GM12878 (cell line): ENCODE data around the gene ATP2C1. TPM values are rescaled to one million over a fixed set of nuclear protein-coding genes. Genes with fewer than 3 reads are reported as not detected.

Experiments
- ATAC-seq: fragments of 200-7000 bp; cut with Tn5 transposase; 3 replicates; pipeline ENCODE4 v1.9.1; 2020; ENCODE audit warnings: mild to moderate bottlenecking, moderate library complexity
- BruUV-seq: library from RNA; stranded (reverse); fragments of 400-500 nt; replicated peaks from 2 replicates; lab custom pipeline; 2021; lab: Mats Ljungman, UMichigan
- CTCF ChIA-PET: fragments of 300-600 bp; sonication (Branson Sonifier 250); formaldehyde crosslinking; extraction: SDS; loops from one replicate; lab custom pipeline; 2021; ENCODE audit warnings: inconsistent platforms; lab: Yijun Ruan, JAX
- POLR2A ChIA-PET: fragments of 350-600 bp; formaldehyde crosslinking; extraction: SDS; loops from one replicate; lab custom pipeline; 2021; ENCODE audit warnings: inconsistent platforms; lab: Charles Lee
- RAD21 ChIA-PET: fragments of 300-600 bp; sonication (Branson Sonifier 250); formaldehyde crosslinking; loops from one replicate; lab custom pipeline; 2023; ENCODE audit warnings: antibody characterized with exemption; ENCODE audit not compliant: unreplicated experiment; lab: Charles Lee
- SMC1A ChIA-PET: fragments of 300-600 bp; sonication (Branson Sonifier 250); formaldehyde crosslinking; loops from one replicate; lab custom pipeline; 2023; ENCODE audit not compliant: unreplicated experiment, uncharacterized antibody; lab: Charles Lee
- DNase-seq: peaks from one replicate; pipeline ENCODE4 v3.0.0-alpha.2; 2011; ENCODE audit warnings: low read depth, low spot score
- FAIRE-seq: peaks from 3 replicates; lab custom pipeline; 2011; peaks lifted over from hg19 to GRCh38; lab: Jason Lieb, UNC
- H2AFZ ChIP-seq: 2 replicates; pipeline ENCODE4 v1.6.0; 2011; ENCODE audit warnings: low read depth, low read length, control low read depth; ENCODE audit not compliant: control insufficient read depth
- H3K27ac ChIP-seq: 2 replicates; pipeline ENCODE4 v1.5.1; 2011; ENCODE audit warnings: control low read depth; ENCODE audit not compliant: control insufficient read depth, insufficient read depth
- H3K27me3 ChIP-seq, 2 experiments: replicated peaks in 1 of 2; 2 replicates each; pipeline versions ENCODE4 v1.6.0 to v1.6.1; 2011; ENCODE audit warnings: low read length in 1 of 2; ENCODE audit not compliant: control insufficient read depth in 2 of 2, insufficient read depth in 2 of 2
- H3K36me3 ChIP-seq, 2 experiments: 2 replicates each; pipeline ENCODE4 v1.5.1; 2011; ENCODE audit warnings: low read length in 1 of 2; ENCODE audit not compliant: control insufficient read depth in 2 of 2, insufficient read depth in 2 of 2
- H3K4me1 ChIP-seq: 2 replicates; pipeline ENCODE4 v1.6.1; 2011; ENCODE audit warnings: mild to moderate bottlenecking, low read length, moderate library complexity, mixed read lengths; ENCODE audit not compliant: control insufficient read depth, insufficient read depth
- H3K4me2 ChIP-seq: 2 replicates; pipeline ENCODE4 v1.6.0; 2011; ENCODE audit warnings: control low read depth; ENCODE audit not compliant: control insufficient read depth, insufficient read depth
- H3K4me3 ChIP-seq: fragments of 200-600 bp; sonication (generic); 2 replicates; pipeline ENCODE4 v1.5.1; 2016
- H3K79me2 ChIP-seq: 2 replicates; pipeline ENCODE4 v1.6.0; 2011; ENCODE audit warnings: low read length; ENCODE audit not compliant: control insufficient read depth, insufficient read depth
- H3K9ac ChIP-seq: 2 replicates; pipeline ENCODE4 v1.8.0; 2011; ENCODE audit warnings: low read length, control low read depth, mixed read lengths; ENCODE audit not compliant: control insufficient read depth, insufficient read depth
- H3K9me3 ChIP-seq: replicated peaks from 3 replicates; pipeline ENCODE4 v1.5.1; 2011; ENCODE audit warnings: mild to moderate bottlenecking, low read length; ENCODE audit not compliant: control insufficient read depth, insufficient read depth
- H4K20me1 ChIP-seq: 2 replicates; pipeline ENCODE4 v1.6.0; 2011; ENCODE audit not compliant: control insufficient read depth, insufficient read depth
- FOXK2 ChIP-seq: fragments of 450-650 bp; IDR thresholded peaks from 2 replicates; pipeline ENCODE4 v1.6.1; 2017; ENCODE audit warnings: mild to moderate bottlenecking, moderate library complexity
- IKZF2 ChIP-seq, 2 experiments: fragments of 450-650 bp; IDR thresholded peaks; 2 replicates each; pipeline ENCODE4 v1.6.1; 2017; ENCODE audit warnings: mild to moderate bottlenecking in 2 of 2, moderate library complexity in 2 of 2
- MTA3 ChIP-seq: IDR thresholded peaks from 2 replicates; pipeline ENCODE4 v1.6.1; 2012; ENCODE audit warnings: low read length, inconsistent platforms, borderline replicate concordance
- MYB ChIP-seq: fragments of 150-350 bp; IDR thresholded peaks from 2 replicates; pipeline ENCODE4 v1.6.1; 2014; ENCODE audit warnings: mild to moderate bottlenecking, low read depth, low read length, borderline replicate concordance
- SIX5 ChIP-seq: IDR thresholded peaks from 2 replicates; pipeline ENCODE4 v1.6.1; 2011; ENCODE audit warnings: mild to moderate bottlenecking, low read depth, low read length, moderate library complexity; ENCODE audit not compliant: severe bottlenecking
- ZZZ3 ChIP-seq: IDR thresholded peaks from 2 replicates; pipeline ENCODE4 v1.6.1; 2011; ENCODE audit warnings: low read depth; ENCODE audit not compliant: control insufficient read depth, insufficient read length
- WGBS: methylation state at CpG from one replicate; pipeline ENCODE4 v1.1.6; 2016; ENCODE audit warnings: low lambda C conversion rate; ENCODE audit not compliant: insufficient replicate concordance, insufficient coverage; ENCODE audit errors: missing lambda C conversion rate; 5-methylcytosine and 5-hydroxymethylcytosine counted together
- in situ Hi-C: fragments of 300-500 bp; cut with MboI; formaldehyde crosslinking; loops from 9 replicates; pipeline ENCODE4 v1.14.3; 2018; ENCODE audit warnings: mixed read lengths
- intact Hi-C: fragments of 100-400 bp; cut with micrococcal nuclease; formaldehyde crosslinking; loops from one replicate; pipeline ENCODE4 v1.14.2; 2022; ENCODE audit not compliant: unreplicated experiment
- polyA plus RNA-seq, 11 experiments: library from polyadenylated mRNA; depleted of rRNA in 4 of 11; unstranded in 6 of 11; stranded (reverse) in 5 of 11; fragments of >200 nt; fragmentation: Nextera tagmentation in 4 of 11; fragmentation: Illumina TruSeq in 1 of 11; extraction: Ambion mirVana in 4 of 11; extraction: Trizol in 1 of 11; gene quantifications; 1 replicate in 1 of 11; 2 replicates in 10 of 11; pipeline versions ENCODE4 v1.2.1 to v1.2.3, GENCODE V29; 2011 to 2016; ENCODE audit warnings: inconsistent platforms in 2 of 11, missing spikeins in 2 of 11, low read depth in 1 of 11
- total RNA-seq, 4 experiments: library from RNA; depleted of rRNA in 3 of 4; stranded (reverse); fragments of >200 nt in 3 of 4; fragmentation: Illumina TruSeq in 1 of 4; extraction: Trizol in 1 of 4; gene quantifications; 2 replicates each; pipeline versions ENCODE4 v1.2.1 to v1.2.3, GENCODE V29; 2013 to 2021
- TF ChIP-seq, protein P1 (sequence below): fragments of 450-650 bp; IDR thresholded peaks from 2 replicates; pipeline ENCODE4 v1.6.1; 2014; ENCODE audit warnings: mild to moderate bottlenecking

ATP2C1 gene
- total and polyA plus RNA-seq, 10 of the 15 experiments (the other 5 are each of a cell fraction or from before 2014, with no cell fraction given): 20.6 to 116 (median 55.1) TPM

DNA sequence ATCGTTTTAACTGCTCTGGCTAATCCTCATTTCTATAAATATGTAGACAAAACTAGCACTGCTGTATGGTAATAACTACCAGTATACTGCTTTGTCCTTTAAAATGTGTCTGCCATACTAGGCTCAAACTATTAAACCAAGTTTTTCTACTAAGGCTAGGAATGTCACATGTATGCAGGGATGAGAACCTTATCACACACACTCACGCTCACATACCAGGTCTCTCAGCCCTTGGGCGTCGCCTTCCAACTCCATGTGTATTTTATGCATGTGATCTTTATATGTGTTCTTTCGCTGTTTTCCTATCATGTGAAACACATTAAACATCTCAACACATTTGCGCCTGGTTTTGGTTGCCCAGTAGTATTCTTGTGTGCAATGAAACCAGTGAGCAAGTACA is 32.6 kb downstream of the ATP2C1 start (continued):
- TF ChIP-seq, protein P1, sequence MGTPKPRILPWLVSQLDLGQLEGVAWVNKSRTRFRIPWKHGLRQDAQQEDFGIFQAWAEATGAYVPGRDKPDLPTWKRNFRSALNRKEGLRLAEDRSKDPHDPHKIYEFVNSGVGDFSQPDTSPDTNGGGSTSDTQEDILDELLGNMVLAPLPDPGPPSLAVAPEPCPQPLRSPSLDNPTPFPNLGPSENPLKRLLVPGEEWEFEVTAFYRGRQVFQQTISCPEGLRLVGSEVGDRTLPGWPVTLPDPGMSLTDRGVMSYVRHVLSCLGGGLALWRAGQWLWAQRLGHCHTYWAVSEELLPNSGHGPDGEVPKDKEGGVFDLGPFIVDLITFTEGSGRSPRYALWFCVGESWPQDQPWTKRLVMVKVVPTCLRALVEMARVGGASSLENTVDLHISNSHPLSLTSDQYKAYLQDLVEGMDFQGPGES: no peak
- TF ChIP-seq IKZF2 (IDR thresholded peaks at IDR 0.05) (no peak), ZZZ3 (no peak), MYB (no peak), MTA3 (no peak), FOXK2 (no peak)

DNA sequence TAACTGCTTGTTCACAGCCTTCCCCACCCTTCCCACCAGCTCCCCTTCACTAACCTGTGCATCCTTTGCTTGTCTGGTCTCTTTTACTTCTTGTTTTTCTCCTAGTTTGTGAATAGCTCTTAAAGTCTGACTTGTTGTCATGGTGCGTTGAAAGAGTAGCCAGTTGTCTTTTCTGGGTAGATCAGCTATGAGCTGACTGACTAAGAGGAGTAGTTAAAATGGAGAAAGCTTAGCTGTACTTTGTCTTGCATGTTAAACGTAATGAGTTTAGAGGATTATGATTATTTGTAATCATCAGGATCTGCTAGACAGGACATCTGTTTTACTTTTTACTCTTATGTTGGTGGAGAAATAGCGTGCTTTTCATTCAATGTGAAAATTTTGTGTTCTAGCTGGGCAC is 35.9 kb downstream of the ATP2C1 start:
- intact Hi-C loops: no loop called here
- Histone ChIP-seq H3K27ac (no peak overlapping the region), H3K9me3 (no peaks in the 10 kb centered on the region; the same call in 2 of the 3 replicates), H3K9ac (no peak overlapping the region), H3K36me3 (peaks cover 0 to 9% of the 10 kb centered on the region in 2 experiments; a peak in 2 of 4 replicates), H3K4me2 (no peak overlapping the region), H3K79me2 (peaks cover 37% of the 10 kb centered on the region), H3K27me3 (no peaks in the 10 kb centered on the region), H4K20me1 (peaks cover 5% of the 10 kb centered on the region), H3K4me1 (peaks cover 11% of the 10 kb centered on the region), H3K4me3 (no peak overlapping the region), H2AFZ (no peak overlapping the region)
- in situ Hi-C loops: no loop called here
- WGBS: 67% methylated on average over 3 of the region's 3 CpGs
- ChIA-PET POLR2A (no interaction called here), RAD21 (no interaction called here), SMC1A (interaction anchor here (1.0 to 2.2 kb wide), 5 partner anchors 8 to 57 kb away, joined by 3 to 9 read pairs (median 5); partner anchors contain the start of gene ATP2C1), CTCF (interaction anchor here (0.8 to 1.1 kb wide), 3 partner anchors 13 to 171 kb away, joined by 3 read pairs; no protein-coding TSS in a partner anchor)
- DNase-seq: no peak
- BruUV-seq: no TSS peak
- peak; percentile 76 for FAIRE-seq
- TF ChIP-seq SIX5: no peak
- ATAC-seq: no peak
